Measurements from ENCODE around the gene AFG3L2.

DNA sequence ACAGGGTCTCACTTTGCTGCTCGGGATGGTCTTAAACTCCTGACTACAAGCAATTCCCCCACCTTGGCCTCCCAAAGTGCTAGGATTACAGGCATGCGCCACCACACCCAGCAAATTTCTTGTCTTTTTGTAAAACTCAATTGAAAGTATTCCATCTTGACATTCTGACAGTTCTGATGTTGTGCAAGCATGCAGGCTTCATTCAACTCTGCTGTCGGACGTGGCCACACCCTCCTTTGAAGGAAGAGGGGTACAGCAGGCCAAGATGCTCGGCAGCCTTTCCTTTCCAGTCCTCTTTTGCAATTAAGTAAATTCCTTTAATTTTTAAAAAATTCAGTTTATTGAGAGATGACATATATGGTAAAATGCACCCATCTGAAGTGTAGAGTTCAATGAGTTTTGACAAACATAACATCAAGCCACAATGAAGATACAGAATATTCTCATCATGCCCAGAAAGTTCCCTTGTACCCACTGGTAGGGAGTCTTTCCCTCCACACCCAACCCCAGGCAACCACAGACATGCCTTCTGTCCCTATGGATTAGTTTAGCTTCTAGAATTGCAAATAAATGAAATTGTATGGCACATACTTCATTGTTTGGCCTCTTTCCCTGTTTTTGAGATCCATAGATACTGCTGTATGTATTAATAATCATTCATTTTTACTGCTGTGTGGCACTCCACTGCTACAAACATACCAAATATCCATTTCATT is 35.9 kb downstream of the AFG3L2 start:
- TF ChIP-seq, protein P1, sequence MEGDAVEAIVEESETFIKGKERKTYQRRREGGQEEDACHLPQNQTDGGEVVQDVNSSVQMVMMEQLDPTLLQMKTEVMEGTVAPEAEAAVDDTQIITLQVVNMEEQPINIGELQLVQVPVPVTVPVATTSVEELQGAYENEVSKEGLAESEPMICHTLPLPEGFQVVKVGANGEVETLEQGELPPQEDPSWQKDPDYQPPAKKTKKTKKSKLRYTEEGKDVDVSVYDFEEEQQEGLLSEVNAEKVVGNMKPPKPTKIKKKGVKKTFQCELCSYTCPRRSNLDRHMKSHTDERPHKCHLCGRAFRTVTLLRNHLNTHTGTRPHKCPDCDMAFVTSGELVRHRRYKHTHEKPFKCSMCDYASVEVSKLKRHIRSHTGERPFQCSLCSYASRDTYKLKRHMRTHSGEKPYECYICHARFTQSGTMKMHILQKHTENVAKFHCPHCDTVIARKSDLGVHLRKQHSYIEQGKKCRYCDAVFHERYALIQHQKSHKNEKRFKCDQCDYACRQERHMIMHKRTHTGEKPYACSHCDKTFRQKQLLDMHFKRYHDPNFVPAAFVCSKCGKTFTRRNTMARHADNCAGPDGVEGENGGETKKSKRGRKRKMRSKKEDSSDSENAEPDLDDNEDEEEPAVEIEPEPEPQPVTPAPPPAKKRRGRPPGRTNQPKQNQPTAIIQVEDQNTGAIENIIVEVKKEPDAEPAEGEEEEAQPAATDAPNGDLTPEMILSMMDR (IDR thresholded peaks at IDR 0.05) = no peak
- TF ChIP-seq POLR2AphosphoS5 (IDR thresholded peaks at IDR 0.05) = no peak
- no peak for TF ChIP-seq POLR2A (IDR thresholded peaks at IDR 0.05)
- no peak for TF ChIP-seq EP300 (IDR thresholded peaks at IDR 0.05)

All from sigmoid colon (tissue), 4 donors.